Middle frontal gyrus (tissue), 1 donor: ENCODE measurements around the gene SPATA18.
"Not testable (repeated sequence)": the region's sequence is repeated elsewhere in the genome, so short reads cannot be mapped to it uniquely, and the experiment has no call there.

Source experiments
- DNase-seq: peaks from one replicate; pipeline ENCODE4 v3.0.0-alpha.2; 2015; ENCODE audit warnings: low spot score; ENCODE audit errors: extremely low spot score

Gene SPATA18

DNA sequence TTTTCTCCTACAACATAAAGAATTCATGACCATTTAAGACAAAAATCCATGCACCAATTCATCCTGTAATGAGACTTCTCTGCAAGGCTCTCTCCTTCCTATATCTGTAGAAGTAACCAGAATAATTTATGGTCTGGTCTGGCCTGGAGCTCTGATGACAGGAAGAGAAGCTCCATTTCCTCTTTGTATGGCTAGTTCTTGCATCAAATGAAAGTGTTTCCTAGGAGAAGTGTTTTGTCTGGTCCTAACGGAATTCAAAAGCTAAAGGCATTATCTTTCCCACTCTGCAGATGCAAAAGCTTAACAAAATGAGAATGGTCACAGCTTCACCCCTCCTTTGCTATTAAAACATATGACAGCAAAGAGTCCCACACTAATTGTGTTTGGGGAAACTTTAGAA lies 55.1 kb downstream of the SPATA18 start:
- DNase-seq = no peak

DNA sequence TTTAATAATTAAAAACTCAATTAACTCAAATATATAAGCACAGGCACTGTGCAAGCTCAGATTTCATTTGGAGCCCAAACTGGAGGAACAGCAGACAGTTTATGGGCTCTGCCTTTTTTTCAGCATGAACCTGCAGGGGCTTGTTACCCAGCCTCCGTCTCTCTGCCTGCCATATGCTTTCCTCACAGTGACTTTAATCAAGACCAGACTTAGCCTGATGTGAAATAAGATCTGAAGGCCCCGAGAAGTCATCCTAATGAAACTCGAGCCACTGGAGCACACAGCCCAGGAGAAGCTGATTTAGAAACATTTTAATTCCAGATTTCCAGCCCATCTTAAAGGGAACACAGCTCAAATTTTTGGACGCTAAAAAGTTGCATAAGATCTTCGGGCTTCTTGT lies 55.6 kb downstream of the SPATA18 start:
- DNase-seq = no peak

- DNase-seq = no peak
These were observed 56.2 kb downstream of the SPATA18 start for GRCh38 chr4:52107336-52107735.

- no peak for DNase-seq
These were observed 56.6 kb downstream of the SPATA18 start for GRCh38 chr4:52107745-52108144.

- DNase-seq = no peak
These were observed 59.1 kb downstream of the SPATA18 start for GRCh38 chr4:52110171-52110570.

- DNase-seq = no peak
These were observed 60.9 kb downstream of the SPATA18 start for GRCh38 chr4:52111995-52112394.

GRCh38 chr4:52112411-52112810 lies 61.3 kb downstream of the SPATA18 start:
- no peak for DNase-seq

- DNase-seq = no peak
These were observed 65.5 kb downstream of the SPATA18 start for GRCh38 chr4:52116641-52117040.

DNA sequence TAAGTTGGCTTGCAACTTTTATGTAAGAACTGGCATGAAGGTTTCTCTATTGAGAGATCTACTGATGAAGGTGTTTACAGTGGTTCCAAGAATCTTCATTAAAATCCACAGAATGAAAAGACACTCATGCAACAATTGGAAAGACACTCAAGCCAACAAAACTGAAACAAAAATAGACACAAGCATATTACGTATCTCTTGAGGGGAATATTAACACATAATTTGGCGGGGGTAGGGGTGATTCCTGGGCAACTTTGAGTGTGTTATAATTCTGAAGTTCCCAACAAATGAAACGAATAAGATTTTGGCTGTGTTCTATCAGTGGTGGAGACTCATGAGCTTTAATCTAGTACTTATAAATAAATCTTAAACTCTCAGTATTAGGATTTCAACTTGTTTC lies 75.1 kb downstream of the SPATA18 start:
- DNase-seq = no peak

DNA sequence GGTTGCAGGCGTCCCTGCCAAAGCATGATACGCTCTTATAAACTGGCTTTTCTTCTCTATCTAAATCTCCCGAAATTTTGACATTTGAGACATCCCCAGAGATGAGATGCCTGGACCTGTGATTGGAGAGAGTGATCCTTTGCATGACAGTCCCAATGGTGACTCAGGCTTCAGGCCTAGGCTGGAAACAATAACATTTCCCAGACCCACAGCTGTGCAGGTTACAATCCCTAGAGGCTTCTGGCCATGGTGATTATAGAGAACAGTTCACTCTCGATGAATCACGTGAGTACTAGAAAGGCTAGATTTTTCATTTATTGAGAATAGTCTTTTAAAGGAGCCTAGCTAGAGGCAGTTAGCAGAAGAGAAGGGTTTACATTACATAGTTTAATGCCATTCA lies 75.9 kb downstream of the SPATA18 start:
- no peak for DNase-seq

DNA sequence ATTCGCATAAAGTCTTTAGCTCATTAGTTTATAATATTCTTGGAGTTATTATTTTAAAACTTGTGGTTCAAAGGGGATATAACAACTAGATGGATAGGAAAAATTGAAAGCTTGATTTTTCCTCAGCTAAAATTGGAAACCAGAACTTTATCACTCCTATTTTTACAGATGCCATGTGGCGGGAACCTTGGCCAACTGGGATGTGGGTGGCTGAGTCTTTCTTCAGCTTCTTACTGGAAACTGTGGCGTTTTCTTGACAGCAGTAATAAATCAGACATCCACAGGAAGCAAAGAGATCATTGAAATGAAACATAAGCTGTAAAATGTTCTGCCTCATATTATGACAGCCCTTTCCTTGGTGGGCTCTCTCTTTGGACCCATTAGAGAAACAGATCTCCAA lies 84.1 kb downstream of the SPATA18 start:
- DNase-seq = no peak

DNA sequence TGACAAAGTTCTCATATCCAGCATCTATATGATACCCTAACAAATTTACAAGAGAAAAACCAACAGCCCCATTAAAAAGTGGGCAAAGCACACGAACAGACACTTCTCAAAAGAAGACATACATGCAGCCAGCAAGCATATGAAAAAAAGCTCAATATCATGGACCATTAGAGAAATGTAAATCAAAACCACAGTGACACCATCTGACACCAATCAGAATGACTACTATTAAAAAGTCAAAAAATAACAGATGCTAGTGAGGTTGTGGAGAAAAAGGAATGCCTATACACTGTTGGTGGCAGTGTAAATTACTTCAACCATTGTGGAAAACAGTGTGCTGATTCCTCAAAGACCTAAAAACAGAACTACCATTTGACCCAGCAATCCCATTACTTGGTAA lies 86.0 kb downstream of the SPATA18 start:
- not testable (repeated sequence) for DNase-seq

GRCh38 chr4:52142816-52143215 lies 91.7 kb downstream of the SPATA18 start:
- DNase-seq = no peak

DNA sequence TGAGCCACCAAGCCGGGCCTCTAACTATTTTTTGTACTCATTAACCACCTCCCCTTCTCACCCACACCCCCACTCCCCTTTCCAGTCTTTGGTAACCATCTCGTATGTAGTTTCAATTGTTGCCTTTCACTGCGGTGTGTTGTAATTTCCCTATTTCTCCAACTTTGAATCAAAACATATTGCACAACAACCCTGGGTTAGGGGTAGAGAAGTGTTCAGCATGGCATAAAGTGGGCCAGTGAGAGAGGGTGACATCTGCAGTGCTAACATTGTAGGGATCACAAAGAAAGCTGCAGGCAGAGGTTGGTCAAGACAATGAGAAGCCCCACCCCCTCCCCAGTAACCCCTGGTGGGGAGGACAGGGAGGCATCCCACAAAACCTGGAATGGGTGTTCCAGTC lies 92.7 kb downstream of the SPATA18 start:
- no peak for DNase-seq

DNA sequence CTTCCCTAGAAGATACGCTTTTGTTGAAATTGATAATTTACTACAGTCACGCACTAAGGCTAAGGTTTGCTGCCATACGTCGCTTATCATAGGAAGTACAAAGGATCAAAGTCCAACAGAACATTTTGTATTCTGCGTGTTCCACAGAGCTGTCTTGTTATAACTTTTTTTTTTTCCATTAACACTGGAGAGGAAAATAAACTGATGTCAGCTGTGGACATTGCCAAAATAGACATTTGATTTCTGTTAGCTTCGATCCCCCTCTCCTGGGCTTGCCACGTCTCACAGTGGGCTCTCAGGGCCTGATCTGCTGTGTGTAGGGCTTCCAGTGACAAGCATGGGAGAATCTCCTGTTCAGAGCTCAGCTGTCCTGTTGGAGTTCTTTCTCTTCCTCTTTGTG lies 93.3 kb downstream of the SPATA18 start:
- no peak for DNase-seq
